Neural cell (in vitro differentiated cells): ENCODE data around the gene ACSL6.

Experiments
- CTCF ChIP-seq: fragments of 450-650 bp; IDR thresholded peaks from 2 replicates; pipeline ENCODE4 v1.5.1; 2014; ENCODE audit warnings: antibody characterized with exemption, mild to moderate bottlenecking, moderate library complexity; ENCODE audit not compliant: poor library complexity, severe bottlenecking
- EP300 ChIP-seq: fragments of 450-650 bp; conservative IDR thresholded peaks from 2 replicates; pipeline ENCODE4 v1.6.1; 2014; ENCODE audit warnings: antibody characterized with exemption, mild to moderate bottlenecking, moderate library complexity; ENCODE audit not compliant: poor library complexity, severe bottlenecking
- RAD21 ChIP-seq: fragments of 450-650 bp; conservative IDR thresholded peaks from 2 replicates; pipeline ENCODE4 v1.6.1; 2014; ENCODE audit warnings: antibody characterized with exemption, mild to moderate bottlenecking, moderate library complexity
- SMC3 ChIP-seq: fragments of 450-650 bp; conservative IDR thresholded peaks from 2 replicates; pipeline ENCODE4 v1.6.1; 2014; ENCODE audit warnings: antibody characterized with exemption, mild to moderate bottlenecking, moderate library complexity; ENCODE audit not compliant: poor library complexity

- TF ChIP-seq EP300 (no peak), SMC3 (no peak), RAD21 (no peak), CTCF (no peak)
These were observed 1.0 kb upstream of the ACSL6 start for GRCh38 chr5:132012371-132013005.
